GM19438 (cell line): Measurements from ENCODE around the gene CACNB4.
"Not testable (repeated sequence)": the region's sequence is repeated elsewhere in the genome, so short reads cannot be mapped to it uniquely, and the experiment has no call there.

Source experiments
- ATAC-seq: cut with Tn5 transposase; IDR thresholded peaks from one replicate; pipeline ENCODE4 v1.9.1; 2021; ENCODE audit warnings: low read depth; ENCODE audit not compliant: unreplicated experiment

CACNB4 gene

DNA sequence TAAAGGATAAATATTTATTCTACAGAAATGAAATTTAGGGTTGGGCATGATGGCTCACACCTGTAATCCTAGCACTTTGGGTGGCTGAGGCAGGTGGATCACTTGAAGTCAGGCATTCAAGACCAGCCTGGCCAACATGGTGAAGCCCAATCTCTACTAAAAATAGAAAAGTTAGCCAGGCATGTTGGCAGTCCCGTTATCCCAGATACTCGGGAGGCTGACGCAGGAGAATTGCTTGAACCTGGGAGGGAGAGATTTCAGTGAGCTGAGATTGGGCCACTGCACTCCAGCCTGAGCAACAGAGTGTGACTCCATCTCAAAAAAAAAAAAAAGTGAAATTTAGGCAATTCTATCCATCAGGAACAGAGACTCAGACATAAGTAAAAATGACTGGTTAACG lies 8.1 kb downstream of the CACNB4 start:
- ATAC-seq: not testable (repeated sequence)

DNA sequence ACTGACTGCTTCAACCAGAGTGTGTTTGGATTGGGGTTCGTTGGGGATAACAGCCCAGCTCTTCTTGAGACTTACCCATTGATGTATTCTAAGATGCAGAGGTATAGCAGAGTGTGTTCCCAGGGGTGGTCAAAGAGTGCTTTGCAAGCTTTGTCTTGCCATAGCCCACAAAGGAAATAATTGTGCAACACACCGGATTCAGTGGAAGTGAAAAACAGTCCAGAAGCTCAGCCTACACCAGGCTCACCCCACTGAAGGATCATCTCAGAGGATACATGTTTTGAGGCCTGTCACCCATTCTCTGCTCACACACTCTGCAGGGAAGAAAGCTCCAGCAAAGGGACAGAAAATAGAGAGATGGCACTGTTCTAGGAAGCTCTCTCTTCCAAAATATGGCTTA lies 9.6 kb downstream of the CACNB4 start:
- no peak for ATAC-seq

DNA sequence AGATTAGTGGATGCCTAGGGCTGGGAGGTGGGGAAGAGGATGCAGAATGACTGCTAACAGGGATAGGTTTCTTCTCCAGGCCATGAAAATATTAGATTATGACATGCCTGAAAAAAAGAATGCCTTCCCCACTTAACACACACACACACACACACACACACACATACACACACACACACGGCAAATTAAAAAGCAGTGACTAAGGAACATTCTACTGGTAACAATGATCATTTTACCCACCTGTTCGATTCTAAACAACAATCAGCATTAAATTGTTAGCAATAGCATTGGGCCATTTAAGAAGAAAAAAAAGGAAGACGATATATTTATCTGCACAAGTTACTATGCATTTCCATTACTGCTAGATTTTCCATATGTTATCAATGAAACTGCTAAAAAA lies 10.8 kb downstream of the CACNB4 start:
- ATAC-seq: no peak

DNA sequence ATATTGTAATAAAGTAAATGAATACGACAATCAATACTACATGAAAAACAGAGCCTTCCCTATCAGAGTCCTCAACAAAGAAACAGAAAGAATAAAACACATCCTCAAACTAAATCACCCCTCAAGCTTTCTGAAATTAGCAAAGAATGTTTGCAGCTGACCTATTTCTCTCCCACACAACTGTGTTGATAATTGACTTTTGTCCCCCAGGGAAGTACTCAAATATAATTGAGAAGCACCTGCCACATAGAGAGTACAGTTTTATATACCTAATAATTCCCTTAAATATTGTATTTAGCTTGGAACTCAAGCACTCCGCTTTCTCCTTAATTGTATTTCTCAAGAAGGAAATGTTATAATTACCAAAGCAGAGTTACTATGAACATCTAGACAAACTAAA lies 12.6 kb downstream of the CACNB4 start:
- no peak for ATAC-seq

DNA sequence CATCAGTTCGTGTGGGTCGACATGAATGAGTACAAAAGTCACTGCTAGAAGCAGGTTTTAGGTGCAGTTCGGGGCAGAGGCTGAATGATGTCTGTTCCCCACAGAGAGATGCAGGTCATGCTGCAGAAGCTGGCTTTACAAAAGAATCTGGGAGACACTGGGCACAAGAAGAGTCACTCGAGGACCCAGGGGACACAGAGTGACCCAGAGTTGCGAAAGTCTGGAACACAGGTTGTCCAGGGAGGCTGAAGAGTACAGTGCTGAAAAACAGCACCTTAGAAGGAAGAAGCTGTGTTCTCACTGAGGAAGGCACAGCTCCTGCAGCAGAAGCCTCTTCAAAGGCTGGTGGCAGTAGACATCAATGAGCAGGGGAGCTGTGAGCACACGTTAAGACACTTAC lies 14.8 kb downstream of the CACNB4 start:
- ATAC-seq: no peak

DNA sequence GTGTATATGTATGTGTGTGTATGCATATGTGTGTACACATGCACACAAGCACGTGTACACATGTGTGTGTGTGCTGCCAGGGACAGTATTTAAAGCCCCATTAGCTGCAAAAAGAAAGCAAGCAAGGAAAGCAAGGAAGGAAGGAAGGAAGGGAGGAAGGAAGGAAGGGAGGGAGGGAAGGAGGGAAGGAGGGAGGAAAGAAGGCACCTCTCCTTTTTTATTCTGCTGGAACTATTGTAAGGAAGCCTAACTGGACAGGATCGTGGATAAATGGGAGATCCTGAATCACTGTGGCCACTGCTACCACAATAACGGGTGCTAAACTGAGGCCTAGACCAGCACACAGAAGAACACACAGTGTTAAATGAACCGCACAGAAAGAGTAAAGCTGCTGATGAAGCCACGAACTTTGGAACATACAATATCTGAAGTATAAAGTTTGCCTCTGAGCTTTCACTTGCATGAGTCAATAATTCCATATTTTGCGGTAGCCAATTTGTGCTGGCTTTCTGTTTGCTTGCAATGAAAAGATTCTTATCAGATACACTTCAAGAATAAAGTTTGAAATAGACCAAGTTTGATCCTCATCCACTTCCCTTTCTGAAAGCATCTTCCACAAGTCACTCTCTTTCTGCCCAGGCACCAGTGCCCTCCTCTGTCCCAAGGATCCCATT lies 15.5 kb downstream of the CACNB4 start:
- ATAC-seq: no peak

DNA sequence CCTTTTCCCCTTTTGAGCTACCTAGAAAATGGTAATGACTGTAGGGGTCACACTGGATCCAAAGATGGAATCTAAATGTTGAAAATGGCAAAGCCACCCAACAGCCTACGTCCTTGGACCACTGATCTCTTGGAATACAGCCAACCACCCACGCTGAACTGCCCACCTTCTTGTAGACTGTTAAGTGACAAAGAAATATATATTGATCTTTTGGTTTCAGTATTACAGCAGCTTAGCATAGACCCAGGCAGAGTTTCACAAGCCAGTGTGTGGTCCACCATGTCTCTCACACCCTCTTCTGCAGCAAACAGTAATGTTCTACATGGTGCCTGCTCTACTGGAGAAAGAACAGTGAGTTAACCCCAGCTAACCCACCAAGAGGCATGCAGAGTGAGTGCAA lies 20.2 kb downstream of the CACNB4 start:
- no peak for ATAC-seq

DNA sequence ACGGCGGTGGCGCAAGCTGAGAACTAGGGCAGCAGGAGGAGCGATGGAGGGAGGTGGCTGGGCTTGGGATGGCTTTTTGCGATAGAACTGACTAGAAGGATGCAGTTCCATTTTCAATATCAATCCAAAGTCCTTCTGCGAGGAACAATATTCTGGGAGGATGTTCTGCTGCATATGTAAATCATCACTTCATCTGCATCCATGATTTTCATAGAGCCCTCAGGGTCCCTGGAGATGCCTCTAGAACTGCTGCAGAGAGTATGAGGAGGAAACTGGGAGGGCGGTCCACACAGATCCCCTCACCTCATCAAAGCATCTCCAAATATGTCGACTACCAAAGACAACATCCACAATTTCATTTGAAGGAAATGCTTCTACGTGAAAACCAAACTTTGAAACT lies 20.8 kb downstream of the CACNB4 start:
- no peak for ATAC-seq

DNA sequence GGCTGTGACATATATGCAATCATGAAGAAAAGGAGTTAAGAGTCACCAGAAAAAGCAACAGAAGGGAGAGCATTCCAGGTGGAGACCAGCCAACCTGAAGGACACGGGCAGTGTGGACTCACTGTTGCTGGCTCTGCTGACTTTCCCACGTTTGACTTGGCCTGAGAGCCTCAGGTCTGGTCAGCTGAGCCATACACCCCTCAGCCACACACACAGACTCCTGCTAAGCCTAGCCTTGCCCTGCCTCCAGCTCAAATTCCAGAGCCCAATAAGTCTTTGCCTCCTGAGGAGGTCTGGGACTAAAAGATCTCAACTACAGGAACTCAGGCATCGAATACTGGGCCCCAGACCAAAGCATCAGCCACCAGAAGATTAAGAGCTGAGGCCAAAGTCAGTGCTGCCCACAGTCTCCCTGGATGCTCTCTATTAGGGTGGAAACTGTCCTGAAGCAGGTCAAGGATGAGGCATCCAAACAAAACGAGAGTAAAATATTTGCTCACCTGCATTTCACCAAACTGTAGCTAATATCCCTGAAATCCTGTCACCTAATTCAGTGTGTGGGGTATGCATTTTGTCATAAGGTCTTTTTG lies 23.3 kb downstream of the CACNB4 start:
- ATAC-seq: no peak

DNA sequence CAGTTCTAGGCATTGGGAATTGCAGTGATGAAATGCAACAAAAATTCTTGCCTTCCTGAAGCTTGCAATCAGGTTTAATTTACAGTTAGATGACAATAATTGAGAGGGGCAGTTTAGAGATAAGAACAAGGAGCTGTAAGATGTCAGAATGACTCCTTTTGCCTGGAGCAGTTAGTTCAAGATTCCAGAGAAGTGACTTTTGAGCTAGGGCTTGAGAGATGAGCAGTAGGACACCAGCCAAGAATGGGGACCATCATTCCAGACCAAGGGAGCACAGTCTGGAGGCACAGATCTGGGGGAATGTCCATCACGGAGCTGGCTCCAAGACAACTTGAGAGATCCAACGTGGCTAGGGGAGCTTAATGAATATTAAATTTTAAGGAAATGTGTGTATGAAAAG lies 26.8 kb downstream of the CACNB4 start:
- ATAC-seq: no peak

DNA sequence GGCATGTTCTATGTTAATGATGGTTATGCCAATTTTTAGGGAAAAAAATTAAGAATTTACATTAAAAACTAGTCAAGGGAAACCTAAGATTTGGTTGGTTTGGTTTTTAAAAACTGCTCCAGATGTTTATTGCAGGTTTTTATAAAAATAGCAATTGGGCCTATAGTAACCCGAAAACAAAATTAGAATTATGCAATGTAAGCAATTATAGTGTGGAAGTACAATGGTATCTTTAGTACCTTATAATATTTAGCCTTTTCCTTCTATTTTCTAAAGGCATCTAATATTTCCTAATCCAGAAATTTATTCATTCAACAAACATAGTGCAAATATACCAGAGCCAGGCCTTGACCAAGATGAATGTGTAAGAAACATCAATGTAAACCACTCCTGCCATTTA lies 27.3 kb downstream of the CACNB4 start:
- ATAC-seq: no peak

DNA sequence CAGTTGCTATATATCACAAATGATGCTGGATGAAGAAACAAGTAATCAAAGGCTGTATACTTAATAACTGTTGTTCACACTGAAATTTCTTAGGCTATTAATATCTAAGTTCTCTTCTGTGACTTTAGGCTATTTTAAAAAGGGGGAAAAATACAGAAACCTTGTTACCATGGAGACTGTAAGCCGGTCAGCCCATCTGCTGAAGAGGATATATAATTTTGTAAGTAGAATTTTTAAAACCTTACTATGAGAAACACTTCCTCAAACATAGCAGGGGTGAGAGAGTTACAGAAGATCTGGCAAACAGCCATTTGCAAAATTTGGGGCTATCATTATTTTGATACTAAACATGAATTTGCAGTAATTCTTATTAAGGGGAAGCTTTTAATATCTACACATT lies 27.8 kb downstream of the CACNB4 start:
- no peak for ATAC-seq

DNA sequence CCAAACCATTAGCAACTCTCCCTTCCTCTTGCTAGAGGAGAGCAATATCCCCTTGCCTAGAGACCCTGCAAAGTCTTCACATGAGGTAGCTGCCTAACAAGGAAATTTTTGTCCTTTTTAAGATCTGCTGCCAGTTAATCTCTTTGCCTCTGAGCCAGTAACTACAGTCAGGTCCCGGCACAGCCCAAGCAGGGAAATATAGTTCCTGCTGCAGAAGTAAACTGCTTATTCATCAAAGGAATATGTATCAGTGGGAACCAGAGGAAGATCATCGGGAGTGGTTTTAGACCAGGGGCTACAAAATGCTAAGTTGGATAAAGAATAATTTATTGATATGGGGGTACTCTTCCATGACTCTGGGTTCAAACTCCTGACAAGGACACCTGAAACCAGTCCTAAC lies 30.6 kb downstream of the CACNB4 start:
- no peak for ATAC-seq

DNA sequence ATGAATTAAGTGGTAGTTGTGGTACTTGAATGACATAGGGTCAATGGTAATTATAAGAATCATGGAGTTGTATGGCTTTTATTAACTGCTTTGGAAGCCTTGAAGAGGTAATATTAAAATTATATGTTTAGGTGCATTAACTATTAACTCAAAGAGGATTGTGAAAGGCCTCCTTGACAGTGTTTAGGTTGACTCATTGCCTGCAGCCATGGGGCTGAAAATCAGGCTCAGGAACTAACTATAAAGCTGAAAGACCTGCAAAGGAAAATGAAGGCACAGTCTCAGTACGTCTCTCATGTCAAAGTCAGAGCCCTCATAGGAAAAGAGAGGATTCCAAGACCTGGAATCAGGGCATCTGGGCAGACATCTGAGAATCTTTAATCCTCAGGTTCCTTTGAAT lies 31.0 kb downstream of the CACNB4 start:
- no peak for ATAC-seq

DNA sequence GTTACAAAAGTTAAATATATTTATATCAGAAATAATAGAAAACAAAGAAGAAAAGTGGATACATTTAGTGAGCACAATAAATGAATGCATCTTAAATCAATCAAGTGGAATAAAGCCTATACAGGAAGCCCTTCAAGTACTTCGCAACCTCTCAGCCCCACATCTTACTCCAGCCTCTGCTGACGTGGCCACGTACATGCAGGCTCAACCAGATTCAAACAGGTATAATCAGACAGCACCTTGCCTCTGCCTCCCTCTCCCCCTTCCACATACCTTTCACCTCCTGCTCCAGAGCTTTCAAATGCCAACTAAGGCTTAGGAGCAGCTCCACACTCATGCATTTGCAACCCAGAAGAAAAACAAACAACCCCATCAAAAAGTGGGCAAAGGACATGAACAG lies 32.9 kb downstream of the CACNB4 start:
- no peak for ATAC-seq

DNA sequence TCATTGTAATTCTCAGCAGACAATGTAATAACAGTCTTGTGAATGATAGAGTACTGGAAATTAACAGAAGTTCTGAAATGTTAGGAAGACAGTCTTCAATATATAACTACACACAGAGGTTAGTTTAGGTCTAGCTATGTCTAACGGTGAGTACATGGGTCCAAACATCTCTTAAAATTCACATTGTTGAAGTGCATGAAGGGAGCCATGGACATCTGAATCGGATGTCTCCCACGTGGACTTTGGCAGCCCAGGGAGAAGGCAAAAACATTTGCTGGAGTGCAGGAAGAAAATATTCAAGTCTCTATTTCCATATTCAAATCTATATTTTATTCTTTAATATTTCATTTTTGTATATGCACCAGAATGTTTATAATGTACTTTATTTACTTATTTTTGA lies 34.8 kb downstream of the CACNB4 start:
- no peak for ATAC-seq

DNA sequence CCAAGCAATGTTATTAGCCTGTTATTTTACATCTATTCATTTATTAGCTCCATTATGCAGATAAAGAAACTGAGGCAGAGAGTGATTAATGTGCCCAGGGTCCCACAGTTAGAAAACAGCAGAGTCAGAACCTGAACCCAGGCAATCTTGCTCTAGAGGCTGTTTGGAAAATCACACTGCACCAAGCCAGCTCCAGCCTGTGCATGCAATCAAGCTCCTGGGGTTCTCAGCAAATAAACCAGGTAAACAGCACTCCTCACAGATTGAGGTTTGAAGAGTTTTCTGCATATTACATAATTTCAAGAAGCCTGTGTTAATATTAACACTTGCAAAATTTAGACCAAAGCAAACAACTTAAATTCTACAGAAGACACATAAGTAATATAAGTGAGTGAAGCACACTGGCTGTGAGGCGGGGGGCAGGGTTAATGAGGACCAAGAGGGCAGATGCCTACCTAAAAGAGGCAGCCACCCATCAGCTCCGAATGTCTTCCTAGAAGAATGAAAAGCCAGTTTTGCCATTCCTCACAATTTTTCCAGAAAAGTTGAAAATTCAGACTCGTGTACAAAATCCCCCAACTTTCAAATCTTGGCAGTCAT lies 35.4 kb downstream of the CACNB4 start:
- ATAC-seq: no peak

DNA sequence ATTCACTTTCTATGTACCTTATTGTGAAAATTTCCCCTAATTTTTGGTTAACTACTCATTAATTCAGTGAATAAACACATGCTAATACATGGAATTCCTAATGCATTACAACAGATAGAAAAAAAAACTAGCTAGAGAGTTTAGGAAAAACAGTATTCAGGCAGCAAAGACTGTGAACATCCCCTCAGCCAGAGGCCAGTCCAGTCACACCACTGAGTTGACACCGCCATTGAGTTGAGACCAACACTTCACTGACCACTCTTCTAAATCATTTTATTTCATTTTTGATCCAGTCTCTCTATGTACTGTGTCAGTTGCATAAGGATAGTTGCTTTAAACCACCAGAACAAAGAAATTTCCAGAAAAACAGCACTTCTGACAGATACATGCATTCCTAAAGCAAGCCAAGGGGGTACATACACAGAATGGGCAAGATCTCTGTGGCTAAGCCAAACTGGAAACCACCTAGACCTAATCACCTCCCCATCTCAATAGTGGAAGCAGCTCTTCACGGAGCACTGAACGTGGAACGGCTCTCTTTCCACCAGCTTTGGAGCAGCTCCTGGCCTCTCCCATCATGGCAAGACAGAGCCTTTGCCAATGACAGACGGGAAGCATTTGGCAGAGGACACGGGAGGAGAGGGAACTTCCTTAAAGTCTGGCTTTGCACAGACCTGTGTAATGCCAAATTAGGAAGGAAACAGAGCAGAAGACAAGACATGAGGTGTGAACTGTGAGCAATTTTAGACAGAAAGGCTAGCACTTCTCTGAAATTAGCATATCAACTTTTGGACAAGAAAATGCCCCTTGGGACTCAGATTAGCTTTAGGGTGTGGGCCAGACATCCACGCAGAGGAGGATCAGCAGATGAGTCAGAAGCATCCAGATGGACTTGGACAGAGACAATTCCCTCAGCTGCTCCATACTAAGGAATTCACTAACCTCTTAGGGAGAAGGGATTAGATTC lies 36.4 kb downstream of the CACNB4 start:
- ATAC-seq: no peak

DNA sequence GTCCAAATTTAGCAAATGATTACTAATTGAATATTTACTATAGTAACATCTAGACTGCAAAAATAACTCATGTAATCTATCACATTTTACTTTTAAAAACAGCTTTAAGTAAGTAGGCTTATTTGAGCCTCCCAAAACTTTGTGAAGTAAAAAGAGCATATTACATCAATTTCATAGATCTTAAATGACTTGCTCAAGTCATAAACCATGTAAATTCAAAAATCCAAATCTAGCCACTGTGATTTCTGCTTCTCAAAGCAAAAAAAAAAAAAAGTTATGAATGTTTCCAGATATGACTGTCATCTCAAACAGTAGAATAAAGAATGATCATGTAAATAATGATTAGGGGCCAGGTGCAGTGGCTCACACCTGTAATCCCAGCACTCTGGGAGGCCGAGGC lies 37.5 kb downstream of the CACNB4 start:
- no peak for ATAC-seq

DNA sequence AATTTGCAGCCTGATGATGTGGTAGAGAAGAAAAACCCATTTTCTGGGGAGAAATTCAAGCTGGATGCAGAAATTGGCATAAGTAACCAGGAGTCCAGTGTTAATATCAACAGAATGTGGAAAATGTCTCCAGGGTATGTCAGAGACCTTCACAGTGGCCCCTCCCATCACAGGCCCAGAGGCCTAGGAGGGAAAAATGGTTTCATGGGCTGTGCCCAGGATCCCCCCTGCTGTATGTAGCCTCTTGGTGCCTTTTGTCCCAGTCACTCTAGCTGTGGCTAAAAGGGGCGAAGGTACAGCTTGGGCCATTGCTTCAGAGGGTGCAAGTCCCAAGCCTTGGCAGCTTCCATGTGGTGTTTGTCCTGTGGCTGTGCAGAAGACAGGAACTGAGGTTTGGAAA lies 40.2 kb downstream of the CACNB4 start:
- ATAC-seq: no peak

DNA sequence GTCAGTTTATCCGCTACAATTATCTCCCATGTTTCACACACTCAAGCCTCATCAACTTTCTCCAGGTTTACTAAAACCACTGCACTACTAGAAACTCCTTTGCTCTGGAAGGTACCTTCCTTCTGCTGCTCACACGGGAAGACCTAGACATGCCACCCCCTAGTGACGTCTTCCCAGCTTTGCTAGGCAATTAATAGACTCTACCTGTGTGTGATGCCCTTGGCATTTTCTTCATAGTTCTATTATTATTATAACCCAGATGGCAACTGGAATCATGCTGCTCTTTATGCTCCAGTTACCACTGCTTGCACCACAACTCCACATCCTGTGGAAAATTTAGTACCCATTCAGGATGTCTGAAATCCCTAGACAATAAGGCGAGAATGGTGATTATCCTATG lies 42.4 kb downstream of the CACNB4 start:
- ATAC-seq: no peak
